Measurements from ENCODE around the gene PODXL. TPM values are rescaled to one million over a fixed set of nuclear protein-coding genes. Genes with fewer than 3 reads are reported as not detected.

PODXL gene
- total and polyA plus RNA-seq, 2 experiments from 2014 or later, result 220 to 727 TPM

DNA sequence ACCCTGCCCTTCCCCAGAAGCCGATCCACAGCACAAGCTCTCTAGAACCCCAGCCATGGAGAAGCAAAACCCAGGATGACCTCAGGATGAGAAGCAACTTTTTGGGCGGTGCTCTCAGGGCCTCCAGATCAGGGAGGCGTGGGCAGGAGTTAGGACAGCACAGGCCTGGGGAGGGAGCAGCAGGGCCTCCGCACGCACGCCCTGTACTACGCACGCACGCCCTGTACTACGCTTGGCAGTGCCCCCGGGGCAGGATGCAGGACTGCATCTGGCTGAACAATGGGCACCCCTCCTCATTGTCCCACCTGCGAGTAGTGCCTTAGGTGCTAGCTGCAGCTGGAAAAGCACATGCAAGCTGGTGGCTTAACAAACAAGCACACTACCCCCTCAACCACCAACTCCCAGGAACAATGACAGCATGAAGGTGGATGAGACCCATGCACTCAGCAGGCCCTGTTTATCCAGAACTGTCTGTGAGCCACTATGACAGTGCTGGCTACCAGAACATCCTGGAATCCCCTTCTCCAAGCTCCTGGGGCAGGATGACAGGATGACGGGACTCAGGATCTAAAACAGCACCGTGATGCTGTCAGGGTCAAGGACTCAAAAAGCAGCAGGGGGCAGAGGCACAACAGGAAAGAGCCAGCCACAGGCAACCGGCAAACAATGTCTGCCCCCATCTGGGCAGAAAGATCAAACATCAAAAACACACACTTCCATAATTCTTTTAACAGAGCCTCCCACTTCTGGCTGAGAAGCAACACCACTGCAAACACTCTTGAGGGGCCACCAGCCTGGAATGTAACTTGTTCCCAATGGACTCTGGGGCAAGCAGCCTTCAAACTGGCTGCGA is 11.8 kb downstream of the PODXL start:
- H3K9me2 ChIP-seq (ENCODE audit: insufficient read depth), result no peaks in the 10 kb centered on the region
- H3K4me1 Mint-ChIP-seq, result peaks cover 94% of the 10 kb centered on the region
- H3K4me3 ChIP-seq, result peak overlapping the region; percentile 7; the same call in 1 of the 2 replicates
- H4K20me1 ChIP-seq (replicated peaks; ENCODE audit: insufficient read depth), result peaks cover 95% of the 10 kb centered on the region
- no peaks in the 10 kb centered on the region for H3K27me3 ChIP-seq (ENCODE audit: insufficient read depth)
- peaks cover 83% of the 10 kb centered on the region for H3K36me3 Mint-ChIP-seq (ENCODE audit: low read depth)
- no peak overlapping the region for H2AFZ ChIP-seq
- peak overlapping the region; percentile 69 for H3K4me2 ChIP-seq
- H3F3A ChIP-seq (replicated peaks; ENCODE audit: low read depth), result peaks cover 64% of the 10 kb centered on the region
- ATAC-seq, result no peak
- H3K4me3 Mint-ChIP-seq, result peak overlapping the region; percentile 54; the same call in 2 of the 3 replicates
- H3K4me1 ChIP-seq (ENCODE audit: insufficient read depth), result peaks cover 95% of the 10 kb centered on the region
- H3K9me3 Mint-ChIP-seq, result no peaks in the 10 kb centered on the region
- TF ChIP-seq STAT1 (IDR thresholded peaks at IDR 0.05; ENCODE audit: unreplicated experiment) (no peak), POLR2AphosphoS5 (IDR thresholded peaks at IDR 0.05; ENCODE audit: low read depth) (peak; percentile 13; the same call in 1 of the 2 replicates), ZNF462 (CRISPR knock-in tag; IDR thresholded peaks at IDR 0.05) (no peak), REST (IDR thresholded peaks at IDR 0.05; ENCODE audit: unreplicated experiment) (no peak), CTCF (conservative IDR thresholded peaks at IDR 0.05; ENCODE audit: low read depth in 2 of 2) (peak in 1 of 2 experiments; percentile 35; a peak in 2 of 4 replicates)
- H3K36me3 ChIP-seq (ENCODE audit: insufficient read depth), result peaks cover 6% of the 10 kb centered on the region
- DNase-seq (ENCODE audit: low spot score), result peak; percentile 62
- peak overlapping the region; percentile 82; the same call in 1 of the 2 replicates for H3K27ac ChIP-seq (ENCODE audit: low read depth)
- H3K27ac Mint-ChIP-seq, result peak overlapping the region; percentile 76
- H3K79me2 ChIP-seq (replicated peaks; ENCODE audit: insufficient read depth), result peaks cover 100% of the 10 kb centered on the region
- H3K27me3 Mint-ChIP-seq (ENCODE audit: insufficient read depth, low read depth, poor library complexity), result peaks cover 31% of the 10 kb centered on the region
